GM10248 (cell line): ENCODE measurements around the gene MBNL2.

ENCODE experiments used
- CTCF ChIA-PET: fragments of 300-600 bp; sonication (Branson Sonifier 250); formaldehyde crosslinking; extraction: SDS; loops from one replicate; lab custom pipeline; 2021; ENCODE audit warnings: antibody characterized with exemption; lab: Yijun Ruan, JAX
- POLR2A ChIA-PET: fragments of 350-650 bp; sonication (Branson Sonifier 250); formaldehyde crosslinking; extraction: SDS; loops from one replicate; lab custom pipeline; 2020; ENCODE audit warnings: antibody characterized with exemption; lab: Yijun Ruan, JAX
- DNase-seq: peaks from one replicate; pipeline ENCODE4 v3.0.0; 2012; ENCODE audit errors: extremely low spot score
- CTCF ChIP-seq: IDR thresholded peaks from 2 replicates; pipeline ENCODE4 v1.5.1; 2012; ENCODE audit warnings: mild to moderate bottlenecking, low read depth; ENCODE audit errors: extremely low read depth, missing control alignments, control extremely low read depth

Gene MBNL2

GRCh38 chr13:97233499-97233898 is 11.4 kb downstream of the MBNL2 start:
- ChIA-PET CTCF (interaction anchor here (2.1 to 2.9 kb wide), 3 partner anchors 11 to 124 kb away, joined by 8 to 13 read pairs (median 11); partner anchors contain the start of gene MBNL2), POLR2A (no interaction called here)
- DNase-seq = no peak
- no peak for TF ChIP-seq CTCF

GRCh38 chr13:97234236-97234635 is 12.1 kb downstream of the MBNL2 start:
- TF ChIP-seq CTCF = no peak
- POLR2A ChIA-PET = interaction anchor here (0.6 kb wide), 1 partner anchor 339 kb away, joined by 3 read pairs; no protein-coding TSS in a partner anchor
- CTCF ChIA-PET = interaction anchor here (2.1 to 2.9 kb wide), 3 partner anchors 11 to 124 kb away, joined by 8 to 13 read pairs (median 11); partner anchors contain the start of gene MBNL2

GRCh38 chr13:97234742-97235141 is 12.6 kb downstream of the MBNL2 start:
- POLR2A ChIA-PET = no interaction called here
- no peak for TF ChIP-seq CTCF
- DNase-seq = no peak
- CTCF ChIA-PET = no interaction called here

More at GRCh38 chr13:97234236-97234635, 12.1 kb downstream of the MBNL2 start:
- no peak for DNase-seq

GRCh38 chr13:97235549-97236231 is 13.6 kb downstream of the MBNL2 start:
- no peak for TF ChIP-seq CTCF
- no peak for DNase-seq
- POLR2A ChIA-PET = no interaction called here
- CTCF ChIA-PET = interaction anchor here (1.0 to 1.5 kb wide), 3 partner anchors 9 to 11 kb away, joined by 3 to 4 read pairs (median 3); no protein-coding TSS in a partner anchor

GRCh38 chr13:97237388-97237787 is 15.3 kb downstream of the MBNL2 start:
- TF ChIP-seq CTCF = no peak
- POLR2A ChIA-PET = no interaction called here
- CTCF ChIA-PET = no interaction called here
- no peak for DNase-seq

GRCh38 chr13:97238432-97238831 is 16.3 kb downstream of the MBNL2 start:
- no peak for DNase-seq
- no peak for TF ChIP-seq CTCF
- ChIA-PET POLR2A (no interaction called here), CTCF (interaction anchor here (1.0 to 4.1 kb wide), 2 partner anchors 12 to 63 kb away, joined by 3 to 18 read pairs; no protein-coding TSS in a partner anchor)
